Neural cell (in vitro differentiated cells): ENCODE measurements around the gene PPP1R13B.

Source experiments
- EZH2 ChIP-seq: fragments of 200-600, 300-800 bp; shearing (Covaris generic), sonication (generic); IDR thresholded peaks from 2 replicates; pipeline ENCODE4 v1.6.1; 2014; ENCODE audit warnings: antibody characterized with exemption, low read length, borderline replicate concordance, mild to moderate bottlenecking; ENCODE audit not compliant: insufficient read depth, poor library complexity, severe bottlenecking
- POLR2AphosphoS5 ChIP-seq: IDR thresholded peaks from 2 replicates; pipeline ENCODE4 v1.6.1; 2012
- SMC3 ChIP-seq: fragments of 450-650 bp; conservative IDR thresholded peaks from 2 replicates; pipeline ENCODE4 v1.6.1; 2014; ENCODE audit warnings: antibody characterized with exemption, mild to moderate bottlenecking, moderate library complexity; ENCODE audit not compliant: poor library complexity
- TF ChIP-seq, protein P1 (sequence below): fragments of 450-650 bp; IDR thresholded peaks from 2 replicates; pipeline ENCODE4 v1.5.1; 2014; ENCODE audit warnings: antibody characterized with exemption, mild to moderate bottlenecking, moderate library complexity; ENCODE audit not compliant: poor library complexity, severe bottlenecking

DNA sequence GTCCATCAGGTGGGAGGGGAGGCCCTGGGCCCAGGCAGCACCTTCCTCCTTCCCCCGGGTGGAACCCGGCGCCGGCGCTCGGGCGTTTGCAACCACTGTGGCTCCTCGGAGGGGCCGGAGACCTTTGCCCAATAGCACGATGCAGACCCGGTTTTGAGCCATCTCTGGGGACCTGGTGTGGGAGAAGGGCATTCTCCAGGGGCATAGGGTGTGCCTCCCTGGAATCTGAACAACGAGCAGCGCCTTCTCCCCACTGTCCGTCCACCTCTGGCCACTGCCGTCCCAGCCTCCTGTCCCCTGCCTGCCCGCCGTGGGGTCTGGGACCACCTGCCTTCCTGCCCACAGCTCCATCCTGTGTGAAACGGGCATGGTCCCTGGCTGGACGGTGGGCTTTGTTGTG lies 119.2 kb downstream of the PPP1R13B start:
- TF ChIP-seq, protein P1, sequence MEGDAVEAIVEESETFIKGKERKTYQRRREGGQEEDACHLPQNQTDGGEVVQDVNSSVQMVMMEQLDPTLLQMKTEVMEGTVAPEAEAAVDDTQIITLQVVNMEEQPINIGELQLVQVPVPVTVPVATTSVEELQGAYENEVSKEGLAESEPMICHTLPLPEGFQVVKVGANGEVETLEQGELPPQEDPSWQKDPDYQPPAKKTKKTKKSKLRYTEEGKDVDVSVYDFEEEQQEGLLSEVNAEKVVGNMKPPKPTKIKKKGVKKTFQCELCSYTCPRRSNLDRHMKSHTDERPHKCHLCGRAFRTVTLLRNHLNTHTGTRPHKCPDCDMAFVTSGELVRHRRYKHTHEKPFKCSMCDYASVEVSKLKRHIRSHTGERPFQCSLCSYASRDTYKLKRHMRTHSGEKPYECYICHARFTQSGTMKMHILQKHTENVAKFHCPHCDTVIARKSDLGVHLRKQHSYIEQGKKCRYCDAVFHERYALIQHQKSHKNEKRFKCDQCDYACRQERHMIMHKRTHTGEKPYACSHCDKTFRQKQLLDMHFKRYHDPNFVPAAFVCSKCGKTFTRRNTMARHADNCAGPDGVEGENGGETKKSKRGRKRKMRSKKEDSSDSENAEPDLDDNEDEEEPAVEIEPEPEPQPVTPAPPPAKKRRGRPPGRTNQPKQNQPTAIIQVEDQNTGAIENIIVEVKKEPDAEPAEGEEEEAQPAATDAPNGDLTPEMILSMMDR = no peak
- TF ChIP-seq EZH2 (no peak), SMC3 (no peak), POLR2AphosphoS5 (no peak)
